Endothelial cell of umbilical vein (primary cell): Measurements from ENCODE around the gene BATF. TPM values are rescaled to one million over a fixed set of nuclear protein-coding genes. Genes with fewer than 3 reads are reported as not detected.

Source experiments
- BruUV-seq: library from RNA; stranded (reverse); fragments of 400-500 nt; replicated peaks from 2 replicates; lab custom pipeline; 2021; lab: Mats Ljungman, UMichigan
- CTCF ChIA-PET: fragments of 300-600, 350-600 bp; sonication (Branson Sonifier 250); formaldehyde crosslinking; loops from one replicate; lab custom pipeline; 2021; ENCODE audit warnings: antibody characterized with exemption, inconsistent platforms; lab: Charles Lee
- POLR2A ChIA-PET: fragments of 300-600, 350-600 bp; sonication (Branson Sonifier 250); formaldehyde crosslinking; loops from one replicate; lab custom pipeline; 2021; ENCODE audit warnings: antibody characterized with exemption, inconsistent platforms; lab: Charles Lee
- DNase-seq: peaks from one replicate; pipeline ENCODE4 v3.0.0-alpha.2; 2011; ENCODE audit warnings: low read depth, low spot score
- FAIRE-seq: peaks from 2 replicates; lab custom pipeline; 2011; peaks lifted over from hg19 to GRCh38; lab: Jason Lieb, UNC
- H2AFZ ChIP-seq: 2 replicates; pipeline ENCODE4 v1.6.0; 2012; ENCODE audit warnings: low read depth, low read length, control low read depth, inconsistent platforms
- H3K27ac ChIP-seq: 2 replicates; pipeline ENCODE4 v1.5.1; 2011; ENCODE audit warnings: low read depth, mild to moderate bottlenecking, control low read depth, low read length, moderate library complexity; ENCODE audit not compliant: insufficient read depth
- H3K27me3 ChIP-seq, 2 experiments: 2 replicates each; pipeline versions ENCODE4 v1.6.0 to v1.6.1; 2011; ENCODE audit warnings: low read length in 2 of 2, mixed read lengths in 1 of 2; ENCODE audit not compliant: control insufficient read depth in 2 of 2, insufficient read depth in 2 of 2
- H3K36me3 ChIP-seq, 2 experiments: 2 replicates in 1 of 2; 3 replicates in 1 of 2; pipeline ENCODE4 v1.5.1; 2011; ENCODE audit warnings: low read length in 2 of 2, mild to moderate bottlenecking in 1 of 2, moderate library complexity in 1 of 2; ENCODE audit not compliant: control insufficient read depth in 2 of 2, insufficient read depth in 2 of 2; ENCODE audit errors: extremely low read depth in 1 of 2
- H3K4me1 ChIP-seq: 3 replicates; pipeline ENCODE4 v1.5.1; 2011; ENCODE audit warnings: mild to moderate bottlenecking, low read length; ENCODE audit not compliant: control insufficient read depth, insufficient read depth; ENCODE audit errors: extremely low read depth
- H3K4me2 ChIP-seq: 2 replicates; pipeline ENCODE4 v1.6.1; 2011; ENCODE audit warnings: low read length, control low read depth, mixed read lengths; ENCODE audit not compliant: insufficient read depth
- H3K4me3 ChIP-seq, 3 experiments: fragments of 200-600 bp in 1 of 3; sonication (generic), shearing (Covaris generic) in 1 of 3; replicated peaks in 1 of 3; 2 replicates each; pipeline ENCODE4 v1.5.1; 2011 to 2016; ENCODE audit warnings: control low read depth in 3 of 3, low read length in 3 of 3, mild to moderate bottlenecking in 2 of 3, inconsistent platforms in 1 of 3, low read depth in 1 of 3, moderate library complexity in 1 of 3; ENCODE audit not compliant: insufficient read depth in 1 of 3
- H3K79me2 ChIP-seq: 2 replicates; pipeline ENCODE4 v1.6.0; 2012; ENCODE audit warnings: low read length, inconsistent platforms; ENCODE audit not compliant: control insufficient read depth, insufficient read depth
- H3K9ac ChIP-seq: replicated peaks from 2 replicates; pipeline ENCODE3; 2011; ENCODE audit warnings: low read length, control low read depth; ENCODE audit not compliant: insufficient read depth; ENCODE audit errors: extremely low read depth
- H3K9me1 ChIP-seq: replicated peaks from 3 replicates; pipeline ENCODE4 v1.6.0; 2011; ENCODE audit warnings: mild to moderate bottlenecking, low read length; ENCODE audit not compliant: control insufficient read depth, insufficient read depth; ENCODE audit errors: extremely low read depth
- H3K9me3 ChIP-seq: replicated peaks from 2 replicates; pipeline ENCODE4 v1.5.1; 2012; ENCODE audit warnings: low read length, inconsistent platforms; ENCODE audit not compliant: control insufficient read depth, insufficient read depth
- H4K20me1 ChIP-seq: replicated peaks from 2 replicates; pipeline ENCODE3; 2011; ENCODE audit warnings: mild to moderate bottlenecking, low read length; ENCODE audit not compliant: control insufficient read depth, insufficient read depth; ENCODE audit errors: extremely low read depth
- CTCF ChIP-seq, 2 donors: IDR thresholded peaks; 1 replicate in 1 of 2; 2 replicates in 1 of 2; pipeline ENCODE4 v1.5.1; 2011; ENCODE audit warnings: low read length in 2 of 2, mild to moderate bottlenecking in 2 of 2, moderate library complexity in 2 of 2, control low read depth in 1 of 2, inconsistent platforms in 1 of 2, low read depth in 1 of 2; ENCODE audit not compliant: insufficient read depth in 1 of 2; ENCODE audit errors: extremely low read depth in 1 of 2
- EZH2 ChIP-seq: IDR thresholded peaks from 2 replicates; pipeline ENCODE4 v1.6.1; 2012; ENCODE audit warnings: borderline replicate concordance, low read depth, mild to moderate bottlenecking, moderate library complexity, low read length, inconsistent platforms; ENCODE audit not compliant: severe bottlenecking
- FOS ChIP-seq: IDR thresholded peaks from 2 replicates; pipeline ENCODE4 v1.6.1; 2011; ENCODE audit warnings: mild to moderate bottlenecking, low read length, moderate library complexity, borderline replicate concordance; ENCODE audit not compliant: insufficient read depth
- GATA2 ChIP-seq: IDR thresholded peaks from 2 replicates; pipeline ENCODE4 v1.7.0; 2011; ENCODE audit warnings: low read depth, mild to moderate bottlenecking, moderate library complexity, mixed read lengths, low read length; ENCODE audit not compliant: insufficient read length, insufficient read depth
- JUN ChIP-seq: IDR thresholded peaks from 2 replicates; pipeline ENCODE4 v1.6.1; 2011; ENCODE audit warnings: borderline replicate concordance, low read depth; ENCODE audit not compliant: insufficient read length, insufficient read depth
- MAX ChIP-seq: IDR thresholded peaks from 2 replicates; pipeline ENCODE4 v1.6.1; 2011; ENCODE audit not compliant: insufficient read depth, insufficient read length
- MYC ChIP-seq: IDR thresholded peaks from one replicate; pipeline ENCODE4 v1.6.1; 2011; ENCODE audit warnings: mild to moderate bottlenecking, low read depth, low read length
- POLR2A ChIP-seq: IDR thresholded peaks from 2 replicates; pipeline ENCODE4 v1.6.1; 2012; ENCODE audit warnings: low read depth, mild to moderate bottlenecking, control low read depth, low read length
- POLR2AphosphoS5 ChIP-seq: IDR thresholded peaks from 2 replicates; pipeline ENCODE4 v1.6.1; 2012; ENCODE audit warnings: low read depth, mild to moderate bottlenecking, control low read depth, low read length, moderate library complexity; ENCODE audit not compliant: insufficient read depth
- dilution Hi-C: fragments of 300-500 bp; cut with MboI; formaldehyde crosslinking; loops from one replicate; pipeline ENCODE4 v1.15.0; 2019; ENCODE audit warnings: low sequenced_read_pairs; ENCODE audit not compliant: extremely low pct_ligation_motif_present
- intact Hi-C: fragments of 100-400 bp; cut with micrococcal nuclease; formaldehyde crosslinking; loops from one replicate; pipeline ENCODE4 v1.10.0; 2022
- polyA plus RNA-seq, 4 experiments: library from polyadenylated mRNA; depleted of rRNA in 3 of 4; stranded (reverse) in 3 of 4; unstranded in 1 of 4; fragments of >200 nt; gene quantifications; 2 replicates each; pipeline versions ENCODE4 v1.2.1 to v1.2.3, GENCODE V29; 2011 to 2012; ENCODE audit warnings: missing spikeins in 1 of 4
- total RNA-seq: library from RNA; stranded (reverse); gene quantifications from 2 replicates; pipeline ENCODE4 v1.2.3, GENCODE V29; 2021

BATF gene
- total and polyA plus RNA-seq, 2 donors (not counting 3 experiments of a cell fraction or from before 2014, with no cell fraction given), result not detected

- CTCF ChIA-PET, result interaction anchor here (1.3 to 1.7 kb wide), 2 partner anchors 11 to 15 kb away, joined by 3 to 5 read pairs; no protein-coding TSS in a partner anchor
- intact Hi-C loops, result no loop called here
These were observed 23.6 kb downstream of the BATF start for GRCh38 chr14:75545907-75546306.

More at GRCh38 chr14:75545907-75546306, 23.6 kb downstream of the BATF start:
- Histone ChIP-seq H2AFZ (no peak overlapping the region), H3K9ac (no peak overlapping the region), H3K9me1 (no peaks in the 10 kb centered on the region), H3K27me3 (peaks cover 0 to 5% of the 10 kb centered on the region in 2 experiments), H4K20me1 (no peaks in the 10 kb centered on the region), H3K79me2 (no peaks in the 10 kb centered on the region), H3K4me3 (no peak overlapping the region), H3K9me3 (no peaks in the 10 kb centered on the region), H3K27ac (no peak overlapping the region), H3K4me1 (no peaks in the 10 kb centered on the region), H3K4me2 (no peak overlapping the region), H3K36me3 (no peaks in the 10 kb centered on the region)
- DNase-seq (no peak), FAIRE-seq (no peak)
- POLR2A ChIA-PET, result no interaction called here
- TF ChIP-seq MAX (no peak), JUN (no peak), POLR2AphosphoS5 (no peak), FOS (no peak), CTCF (IDR thresholded peaks at IDR 0.05; ENCODE audit: extremely low read depth in 1 of 2, insufficient read depth in 1 of 2, low read depth in 1 of 2, low read length in 2 of 2) (no peak), MYC (no peak), GATA2 (no peak), POLR2A (no peak), EZH2 (no peak)
- dilution Hi-C loops, result no loop called here
- BruUV-seq, result no TSS peak
